Immature natural killer cell (primary cell): Measurements from ENCODE around the gene LSM4. TPM values are rescaled to one million over a fixed set of nuclear protein-coding genes. Genes with fewer than 3 reads are reported as not detected.

ENCODE experiments used
- DNase-seq, 3 donors: peaks; one replicate each; pipeline ENCODE4 v3.0.0; 2022; ENCODE audit warnings: mixed read lengths in 1 of 3
- H3K27ac Mint-ChIP-seq, 6 donors: one replicate each; pipeline ENCODE4 v1.8.0; 2020; ENCODE audit warnings: mixed read lengths in 6 of 6, mild to moderate bottlenecking in 5 of 6, inconsistent platforms in 4 of 6, moderate library complexity in 3 of 6
- H3K27me3 Mint-ChIP-seq, 3 donors: one replicate each; pipeline ENCODE4 v1.8.0; 2020 to 2021; ENCODE audit warnings: low read depth in 3 of 3, mild to moderate bottlenecking in 3 of 3, mixed read lengths in 3 of 3, moderate library complexity in 3 of 3, inconsistent platforms in 1 of 3
- H3K36me3 Mint-ChIP-seq, 3 donors: one replicate each; pipeline ENCODE4 v1.8.0; 2020; ENCODE audit warnings: mixed read lengths in 3 of 3, inconsistent platforms in 2 of 3, mild to moderate bottlenecking in 2 of 3
- H3K4me1 Mint-ChIP-seq, 2 donors: one replicate each; pipeline ENCODE4 v1.8.0; 2020; ENCODE audit warnings: inconsistent platforms in 2 of 2, mild to moderate bottlenecking in 2 of 2, mixed read lengths in 2 of 2, moderate library complexity in 1 of 2
- H3K4me3 Mint-ChIP-seq, 5 donors: one replicate each; pipeline ENCODE4 v1.8.0; 2020; ENCODE audit warnings: mild to moderate bottlenecking in 5 of 5, mixed read lengths in 5 of 5, inconsistent platforms in 3 of 5, moderate library complexity in 3 of 5
- H3K9me3 Mint-ChIP-seq, 6 donors: one replicate each; pipeline ENCODE4 v1.8.0; 2020; ENCODE audit warnings: mild to moderate bottlenecking in 6 of 6, mixed read lengths in 6 of 6, inconsistent platforms in 4 of 6, moderate library complexity in 3 of 6
- polyA plus RNA-seq, 3 donors: library from polyadenylated mRNA; unstranded; fragments of 300-500 nt; fragmentation: Illumina TruSeq; gene quantifications; one replicate each; pipeline ENCODE4 v1.2.3, GENCODE V29; 2021

Gene LSM4
- polyA plus RNA-seq, 3 donors from 2014 or later, result 128 to 189 (median 178) TPM

- peaks cover 46 to 59% of the 10 kb centered on the region in 2 donors for H3K4me1 Mint-ChIP-seq
- H3K27ac Mint-ChIP-seq, result peak overlapping the region; percentile 93 to 99 (median 98)
- no peak for DNase-seq
- no peaks in the 10 kb centered on the region for H3K9me3 Mint-ChIP-seq
- H3K27me3 Mint-ChIP-seq, result peaks cover 22 to 29% (median 29%) of the 10 kb centered on the region in 3 donors
- peak overlapping the region; percentile 80 to 87 (median 84) for H3K4me3 Mint-ChIP-seq
- no peaks in the 10 kb centered on the region for H3K36me3 Mint-ChIP-seq
Measured at GRCh38 chr19:18292462-18292809, 30.4 kb downstream of the LSM4 start.

- Mint-ChIP-seq H3K36me3 (no peaks in the 10 kb centered on the region), H3K4me3 (peak overlapping the region; percentile 80 to 87 (median 84)), H3K27me3 (peaks cover 22 to 29% (median 29%) of the 10 kb centered on the region in 3 donors), H3K27ac (peak overlapping the region; percentile 93 to 99 (median 98)), H3K9me3 (no peaks in the 10 kb centered on the region), H3K4me1 (peaks cover 47 to 60% of the 10 kb centered on the region in 2 donors)
- DNase-seq, result peak; percentile 86 to 89 (median 89)
Measured at GRCh38 chr19:18291590-18292461, 31.1 kb downstream of the LSM4 start.

GRCh38 chr19:18291019-18291524, 31.8 kb downstream of the LSM4 start:
- Mint-ChIP-seq H3K36me3 (no peaks in the 10 kb centered on the region), H3K27me3 (peaks cover 22 to 29% (median 29%) of the 10 kb centered on the region in 3 donors), H3K9me3 (no peaks in the 10 kb centered on the region), H3K27ac (peak overlapping the region; percentile 93 to 99 (median 98)), H3K4me3 (peak overlapping the region; percentile 80 to 87 (median 84)), H3K4me1 (peaks cover 55 to 66% of the 10 kb centered on the region in 2 donors)
- DNase-seq, result no peak

- peaks cover 61 to 68% of the 10 kb centered on the region in 2 donors for H3K4me1 Mint-ChIP-seq
- DNase-seq, result peak; percentile 90 to 92 (median 92)
- H3K27me3 Mint-ChIP-seq, result peaks cover 21 to 29% (median 29%) of the 10 kb centered on the region in 3 donors
Measured at GRCh38 chr19:18290302-18291018, 32.4 kb downstream of the LSM4 start.

GRCh38 chr19:18289471-18290301, 33.2 kb downstream of the LSM4 start:
- H3K9me3 Mint-ChIP-seq, result no peaks in the 10 kb centered on the region
- peaks cover 66 to 70% of the 10 kb centered on the region in 2 donors for H3K4me1 Mint-ChIP-seq
- H3K27ac Mint-ChIP-seq, result peak overlapping the region; percentile 93 to 99 (median 98)
- peaks cover 19 to 29% (median 28%) of the 10 kb centered on the region in 3 donors for H3K27me3 Mint-ChIP-seq
- H3K4me3 Mint-ChIP-seq, result peak overlapping the region; percentile 47 to 87 (median 84)
- no peaks in the 10 kb centered on the region for H3K36me3 Mint-ChIP-seq
- DNase-seq, result no peak

More at GRCh38 chr19:18290302-18291018, 32.4 kb downstream of the LSM4 start:
- H3K9me3 Mint-ChIP-seq, result no peaks in the 10 kb centered on the region
- H3K4me3 Mint-ChIP-seq, result peak overlapping the region; percentile 80 to 87 (median 84)
- H3K36me3 Mint-ChIP-seq, result no peaks in the 10 kb centered on the region
- H3K27ac Mint-ChIP-seq, result peak overlapping the region; percentile 93 to 99 (median 98)

- Mint-ChIP-seq H3K27me3 (peaks cover 17 to 23% (median 23%) of the 10 kb centered on the region in 3 donors), H3K4me1 (peaks cover 55 to 58% of the 10 kb centered on the region in 2 donors), H3K9me3 (no peaks in the 10 kb centered on the region), H3K36me3 (no peaks in the 10 kb centered on the region), H3K4me3 (peak overlapping the region in 1 of 5 donors; percentile 40), H3K27ac (peak overlapping the region in 5 of 6 donors; percentile 70 to 99 (median 93))
- DNase-seq, result no peak
Measured at GRCh38 chr19:18287836-18288772, 34.8 kb downstream of the LSM4 start.

GRCh38 chr19:18286973-18287635, 35.8 kb downstream of the LSM4 start:
- H3K4me1 Mint-ChIP-seq, result peaks cover 59 to 61% of the 10 kb centered on the region in 2 donors
- DNase-seq, result no peak
- no peaks in the 10 kb centered on the region for H3K9me3 Mint-ChIP-seq
- no peaks in the 10 kb centered on the region for H3K36me3 Mint-ChIP-seq
- peak overlapping the region in 4 of 6 donors; percentile 65 to 93 (median 78) for H3K27ac Mint-ChIP-seq
- peaks cover 16 to 31% (median 30%) of the 10 kb centered on the region in 3 donors for H3K27me3 Mint-ChIP-seq
- H3K4me3 Mint-ChIP-seq, result no peak overlapping the region

- Mint-ChIP-seq H3K4me1 (peaks cover 41% of the 10 kb centered on the region in 2 donors), H3K4me3 (peak overlapping the region in 4 of 5 donors; percentile 31 to 60 (median 36)), H3K9me3 (peaks cover 0 to 2% (median 0%) of the 10 kb centered on the region in 6 donors), H3K36me3 (peaks cover 0 to under 1% (median 0%) of the 10 kb centered on the region in 3 donors), H3K27ac (peak overlapping the region; percentile 83 to 91 (median 88)), H3K27me3 (peaks cover 19 to 29% (median 25%) of the 10 kb centered on the region in 3 donors)
- DNase-seq, result no peak
Measured at GRCh38 chr19:18284712-18285360, 38.0 kb downstream of the LSM4 start.

GRCh38 chr19:18283338-18283737, 39.5 kb downstream of the LSM4 start:
- DNase-seq, result no peak

GRCh38 chr19:18282788-18283141, 40.1 kb downstream of the LSM4 start:
- Mint-ChIP-seq H3K27ac (peak overlapping the region; percentile 91 to 100 (median 96)), H3K27me3 (peaks cover 38 to 48% (median 44%) of the 10 kb centered on the region in 3 donors), H3K36me3 (peaks cover 0 to 6% (median 4%) of the 10 kb centered on the region in 3 donors), H3K9me3 (peaks cover 0 to 2% (median 0%) of the 10 kb centered on the region in 6 donors), H3K4me1 (peaks cover 47 to 57% of the 10 kb centered on the region in 2 donors), H3K4me3 (peak overlapping the region; percentile 84 to 90 (median 87))
- DNase-seq, result no peak

More at GRCh38 chr19:18283338-18283737, 39.5 kb downstream of the LSM4 start:
- H3K4me1 Mint-ChIP-seq, result peaks cover 45 to 51% of the 10 kb centered on the region in 2 donors
- peaks cover 0 to 6% (median 4%) of the 10 kb centered on the region in 3 donors for H3K36me3 Mint-ChIP-seq
- H3K9me3 Mint-ChIP-seq, result peaks cover 0 to 2% (median 0%) of the 10 kb centered on the region in 6 donors
- H3K27me3 Mint-ChIP-seq, result peaks cover 32 to 42% (median 38%) of the 10 kb centered on the region in 3 donors
- H3K4me3 Mint-ChIP-seq, result peak overlapping the region; percentile 33 to 90 (median 52)
- H3K27ac Mint-ChIP-seq, result peak overlapping the region; percentile 65 to 96 (median 94)
